Type B pancreatic cell (in vitro differentiated cells): ENCODE data around the gene KRTAP1-3. TPM values are rescaled to one million over a fixed set of nuclear protein-coding genes. Genes with fewer than 3 reads are reported as not detected.
"Not testable (repeated sequence)": the region's sequence is repeated elsewhere in the genome, so short reads cannot be mapped to it uniquely, and the experiment has no call there.

Experiments used
- DNase-seq: peaks from one replicate; pipeline ENCODE4 v3.0.0; 2021; ENCODE audit warnings: mixed read lengths; ENCODE audit not compliant: unreplicated experiment; ENCODE audit errors: extremely low spot score
- H3K27ac Mint-ChIP-seq: 2 replicates; pipeline ENCODE4 v1.8.0; 2021; ENCODE audit warnings: mild to moderate bottlenecking, mixed read lengths
- H3K27me3 Mint-ChIP-seq: 2 replicates; pipeline ENCODE4 v1.8.0; 2021; ENCODE audit warnings: mixed read lengths
- H3K36me3 Mint-ChIP-seq: 2 replicates; pipeline ENCODE4 v1.8.0; 2021; ENCODE audit warnings: mixed read lengths
- H3K4me1 Mint-ChIP-seq: one replicate; pipeline ENCODE4 v1.8.0; 2021; ENCODE audit warnings: mixed read lengths; ENCODE audit not compliant: unreplicated experiment
- H3K4me3 Mint-ChIP-seq: 2 replicates; pipeline ENCODE4 v1.8.0; 2021; ENCODE audit warnings: mild to moderate bottlenecking, mixed read lengths
- H3K9me3 Mint-ChIP-seq: 2 replicates; pipeline ENCODE4 v1.8.0; 2021; ENCODE audit warnings: mixed read lengths
- total RNA-seq: library from RNA; stranded (reverse); gene quantifications from 2 replicates; pipeline ENCODE4 v1.2.1, GENCODE V29; 2021; ENCODE audit warnings: low replicate concordance
- TF ChIP-seq, protein P1 (sequence below): fragments of 200-600 bp; sonication (generic); conservative IDR thresholded peaks from 2 replicates; pipeline ENCODE4 v1.5.0; 2021; ENCODE audit warnings: antibody characterized with exemption, mild to moderate bottlenecking

The KRTAP1-3 gene
- total RNA-seq, 1 donor from 2014 or later = not detected

DNA sequence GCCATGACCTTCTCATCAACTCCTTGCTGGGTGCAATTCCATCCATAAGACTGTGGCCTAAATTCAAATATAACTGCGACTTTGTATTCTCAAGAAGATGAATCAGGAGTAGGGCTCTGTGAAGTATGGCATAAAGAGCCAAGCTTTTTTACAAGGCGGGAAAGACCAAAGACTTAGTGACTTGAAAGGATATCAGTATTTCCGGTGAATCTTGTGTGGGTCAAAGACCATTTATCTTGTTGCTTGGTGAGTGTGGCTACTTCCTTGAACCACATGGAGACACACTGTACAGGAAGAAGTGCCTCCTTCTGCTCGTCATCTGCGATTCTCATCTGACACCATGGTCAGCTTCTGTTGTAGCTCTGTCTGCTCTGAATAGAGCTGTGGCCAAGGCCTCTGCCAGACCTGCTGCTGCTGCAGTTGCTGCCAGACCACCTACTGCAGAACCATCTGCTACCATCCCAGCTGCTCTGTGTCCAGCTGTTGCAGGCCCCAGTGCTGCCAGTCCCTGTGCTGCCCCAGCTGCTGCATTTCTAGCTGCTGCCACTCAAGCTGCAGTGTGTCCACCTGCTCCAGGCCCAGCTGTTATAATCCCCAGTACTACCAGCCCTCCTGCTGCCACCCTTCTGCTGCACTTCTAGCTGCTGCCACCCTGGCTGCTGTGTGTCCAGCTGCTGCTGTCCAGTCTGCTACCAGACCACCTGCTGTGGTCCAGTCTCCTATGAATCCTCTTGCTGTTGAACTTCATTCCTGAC is 37.1 kb upstream of the KRTAP1-3 start:
- Mint-ChIP-seq H3K27ac (no peak overlapping the region), H3K36me3 (no peaks in the 10 kb centered on the region), H3K4me1 (peaks cover 9% of the 10 kb centered on the region), H3K27me3 (peaks cover 4% of the 10 kb centered on the region), H3K4me3 (no peak overlapping the region), H3K9me3 (no peaks in the 10 kb centered on the region)
- TF ChIP-seq, protein P1, sequence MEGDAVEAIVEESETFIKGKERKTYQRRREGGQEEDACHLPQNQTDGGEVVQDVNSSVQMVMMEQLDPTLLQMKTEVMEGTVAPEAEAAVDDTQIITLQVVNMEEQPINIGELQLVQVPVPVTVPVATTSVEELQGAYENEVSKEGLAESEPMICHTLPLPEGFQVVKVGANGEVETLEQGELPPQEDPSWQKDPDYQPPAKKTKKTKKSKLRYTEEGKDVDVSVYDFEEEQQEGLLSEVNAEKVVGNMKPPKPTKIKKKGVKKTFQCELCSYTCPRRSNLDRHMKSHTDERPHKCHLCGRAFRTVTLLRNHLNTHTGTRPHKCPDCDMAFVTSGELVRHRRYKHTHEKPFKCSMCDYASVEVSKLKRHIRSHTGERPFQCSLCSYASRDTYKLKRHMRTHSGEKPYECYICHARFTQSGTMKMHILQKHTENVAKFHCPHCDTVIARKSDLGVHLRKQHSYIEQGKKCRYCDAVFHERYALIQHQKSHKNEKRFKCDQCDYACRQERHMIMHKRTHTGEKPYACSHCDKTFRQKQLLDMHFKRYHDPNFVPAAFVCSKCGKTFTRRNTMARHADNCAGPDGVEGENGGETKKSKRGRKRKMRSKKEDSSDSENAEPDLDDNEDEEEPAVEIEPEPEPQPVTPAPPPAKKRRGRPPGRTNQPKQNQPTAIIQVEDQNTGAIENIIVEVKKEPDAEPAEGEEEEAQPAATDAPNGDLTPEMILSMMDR = no peak
- no peak for DNase-seq

DNA sequence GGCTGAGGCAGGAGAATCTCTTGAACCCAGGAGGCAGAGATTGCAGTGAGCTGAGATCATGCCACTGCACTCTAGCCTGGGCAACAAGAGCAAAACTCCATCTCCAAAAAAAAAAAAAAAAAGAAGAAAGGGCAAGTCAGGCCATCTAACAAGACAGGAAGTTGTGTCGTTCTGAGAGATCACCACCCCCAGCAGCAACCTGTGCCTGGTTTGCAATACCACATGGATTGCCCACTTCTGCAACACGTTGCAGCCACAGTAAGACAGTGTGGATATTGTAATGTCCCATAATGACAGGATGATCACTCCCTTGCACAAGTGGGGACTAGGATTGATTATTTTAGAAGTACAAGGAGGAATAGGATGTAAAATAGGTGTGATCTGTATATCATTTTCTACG is 34.4 kb upstream of the KRTAP1-3 start:
- H3K9me3 Mint-ChIP-seq = no peaks in the 10 kb centered on the region
- no peaks in the 10 kb centered on the region for H3K27me3 Mint-ChIP-seq
- H3K36me3 Mint-ChIP-seq = no peaks in the 10 kb centered on the region
- TF ChIP-seq, protein P1 = no peak
- no peak overlapping the region for H3K27ac Mint-ChIP-seq
- no peak overlapping the region for H3K4me3 Mint-ChIP-seq
- DNase-seq = no peak
- peaks cover 9% of the 10 kb centered on the region for H3K4me1 Mint-ChIP-seq

DNA sequence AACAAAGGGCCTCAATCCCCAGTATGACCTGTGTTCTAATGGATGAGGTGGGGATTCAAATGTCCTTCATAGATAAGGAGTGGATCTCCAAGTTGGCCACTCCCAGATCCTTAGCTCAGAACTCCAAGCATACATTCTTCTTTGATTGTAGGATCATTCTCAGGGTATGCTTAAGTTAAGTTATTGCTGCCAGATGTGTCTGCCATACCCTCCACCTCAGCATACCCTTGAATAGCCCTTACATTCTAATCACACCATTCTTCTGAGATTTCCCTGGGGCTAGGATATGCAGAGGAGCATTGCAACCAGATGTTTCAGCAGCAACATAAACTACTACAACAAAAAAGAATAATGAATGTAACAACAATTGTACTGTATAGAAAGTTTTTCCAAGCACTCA is 32.6 kb upstream of the KRTAP1-3 start:
- Mint-ChIP-seq H3K4me3 (no peak overlapping the region), H3K4me1 (peaks cover 9% of the 10 kb centered on the region), H3K9me3 (no peaks in the 10 kb centered on the region), H3K36me3 (no peaks in the 10 kb centered on the region), H3K27me3 (no peaks in the 10 kb centered on the region), H3K27ac (peak overlapping the region; percentile 14)
- TF ChIP-seq, protein P1 = no peak
- no peak for DNase-seq

DNA sequence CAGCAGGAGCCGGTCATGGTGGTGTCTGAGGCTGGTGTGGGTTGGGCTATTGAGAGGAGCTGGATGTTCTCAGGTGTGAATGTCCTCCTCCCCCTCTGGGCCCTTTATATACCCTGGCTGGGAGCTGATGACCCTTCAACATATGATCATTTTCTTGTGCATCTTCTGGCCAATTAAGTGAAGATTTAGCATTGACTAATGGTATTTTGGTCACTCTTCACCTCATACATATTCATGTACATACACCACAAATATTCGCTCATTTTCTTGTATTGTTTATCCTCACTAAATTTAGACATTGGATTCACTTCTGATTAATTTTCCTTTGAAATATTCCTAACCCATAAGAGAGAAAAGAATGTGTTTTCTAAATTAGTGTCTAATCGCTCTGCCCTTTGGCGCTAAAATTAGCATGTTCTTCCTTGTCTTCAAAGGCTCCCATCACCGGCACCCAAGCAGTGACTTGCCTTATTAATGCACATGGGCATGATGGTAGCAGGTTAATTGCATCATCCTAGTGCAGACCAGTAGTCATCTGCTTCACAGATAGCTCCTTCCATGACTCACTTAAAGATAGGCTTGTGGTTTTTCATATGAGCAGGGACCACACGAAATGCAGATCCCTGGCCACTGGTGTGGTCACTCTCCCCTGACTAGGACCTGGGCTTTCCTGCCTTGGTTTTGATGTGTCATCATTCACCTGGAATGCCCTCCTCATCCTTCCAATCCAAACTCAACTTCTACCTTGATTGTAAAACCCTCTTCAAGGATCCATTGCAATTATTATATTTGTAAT is 31.4 kb upstream of the KRTAP1-3 start, which contains the start of gene KRTAP2-4:
Gene KRTAP2-4 (minus strand): TSS at position 51 of the 796 bp plus-strand sequence. CDS start 34 bp downstream, at position 17.
- no peak for DNase-seq
- Mint-ChIP-seq H3K36me3 (no peaks in the 10 kb centered on the region), H3K4me3 (no peak within 1 kb of the TSS), H3K27me3 (no peaks in the 10 kb centered on the region), H3K9me3 (no peaks in the 10 kb centered on the region), H3K27ac (no peak within 1 kb of the TSS), H3K4me1 (peaks cover 16% of the 10 kb centered on the region)
- TF ChIP-seq, protein P1 = no peak

DNA sequence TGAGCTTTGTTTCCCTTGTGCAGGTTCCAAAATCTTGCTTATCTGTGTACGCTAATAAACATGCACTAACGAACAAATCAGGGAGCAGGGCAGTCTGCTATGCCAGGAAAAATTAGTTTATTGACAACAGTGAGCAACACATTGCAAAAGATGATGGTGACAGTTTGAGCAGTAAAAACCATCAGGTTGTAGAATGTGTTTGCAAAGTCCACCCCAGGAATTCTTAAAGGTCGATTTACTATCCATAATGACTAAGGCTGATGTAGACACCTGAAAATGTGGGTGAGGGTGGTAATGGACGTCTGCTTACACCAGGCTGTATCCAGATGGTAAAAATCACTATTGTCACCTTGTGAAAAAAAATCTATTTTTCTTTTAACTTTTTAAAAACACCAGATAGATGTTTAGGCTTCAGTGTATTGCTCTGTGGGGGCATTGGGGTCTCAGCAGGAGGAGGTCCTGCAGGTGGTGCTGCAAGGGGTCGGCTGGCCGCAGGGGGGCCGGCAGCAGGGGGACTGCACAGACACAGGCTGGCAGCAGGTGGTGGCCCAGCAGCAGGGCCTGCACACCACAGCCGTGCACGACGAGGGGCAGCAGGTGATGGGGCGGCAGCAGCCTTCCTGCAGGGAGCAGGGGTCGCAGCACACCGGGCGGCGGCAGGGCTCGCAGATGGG is 30.5 kb upstream of the KRTAP1-3 start:
- peaks cover 21% of the 10 kb centered on the region for H3K4me1 Mint-ChIP-seq
- not testable (repeated sequence) for DNase-seq, H3K9me3 Mint-ChIP-seq, H3K27ac Mint-ChIP-seq, H3K36me3 Mint-ChIP-seq, H3K4me3 Mint-ChIP-seq, H3K27me3 Mint-ChIP-seq
